ENCODE measurements around the gene YDJC. TPM values are rescaled to one million over a fixed set of nuclear protein-coding genes. Genes with fewer than 3 reads are reported as not detected.
"Not testable (repeated sequence)": the region's sequence is repeated elsewhere in the genome, so short reads cannot be mapped to it uniquely, and the experiment has no call there.

The YDJC gene, protein sequence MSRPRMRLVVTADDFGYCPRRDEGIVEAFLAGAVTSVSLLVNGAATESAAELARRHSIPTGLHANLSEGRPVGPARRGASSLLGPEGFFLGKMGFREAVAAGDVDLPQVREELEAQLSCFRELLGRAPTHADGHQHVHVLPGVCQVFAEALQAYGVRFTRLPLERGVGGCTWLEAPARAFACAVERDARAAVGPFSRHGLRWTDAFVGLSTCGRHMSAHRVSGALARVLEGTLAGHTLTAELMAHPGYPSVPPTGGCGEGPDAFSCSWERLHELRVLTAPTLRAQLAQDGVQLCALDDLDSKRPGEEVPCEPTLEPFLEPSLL
- total RNA-seq = 10 to 100 TPM; 10.9 to 42.5 (median 16.0) TPM

DNA sequence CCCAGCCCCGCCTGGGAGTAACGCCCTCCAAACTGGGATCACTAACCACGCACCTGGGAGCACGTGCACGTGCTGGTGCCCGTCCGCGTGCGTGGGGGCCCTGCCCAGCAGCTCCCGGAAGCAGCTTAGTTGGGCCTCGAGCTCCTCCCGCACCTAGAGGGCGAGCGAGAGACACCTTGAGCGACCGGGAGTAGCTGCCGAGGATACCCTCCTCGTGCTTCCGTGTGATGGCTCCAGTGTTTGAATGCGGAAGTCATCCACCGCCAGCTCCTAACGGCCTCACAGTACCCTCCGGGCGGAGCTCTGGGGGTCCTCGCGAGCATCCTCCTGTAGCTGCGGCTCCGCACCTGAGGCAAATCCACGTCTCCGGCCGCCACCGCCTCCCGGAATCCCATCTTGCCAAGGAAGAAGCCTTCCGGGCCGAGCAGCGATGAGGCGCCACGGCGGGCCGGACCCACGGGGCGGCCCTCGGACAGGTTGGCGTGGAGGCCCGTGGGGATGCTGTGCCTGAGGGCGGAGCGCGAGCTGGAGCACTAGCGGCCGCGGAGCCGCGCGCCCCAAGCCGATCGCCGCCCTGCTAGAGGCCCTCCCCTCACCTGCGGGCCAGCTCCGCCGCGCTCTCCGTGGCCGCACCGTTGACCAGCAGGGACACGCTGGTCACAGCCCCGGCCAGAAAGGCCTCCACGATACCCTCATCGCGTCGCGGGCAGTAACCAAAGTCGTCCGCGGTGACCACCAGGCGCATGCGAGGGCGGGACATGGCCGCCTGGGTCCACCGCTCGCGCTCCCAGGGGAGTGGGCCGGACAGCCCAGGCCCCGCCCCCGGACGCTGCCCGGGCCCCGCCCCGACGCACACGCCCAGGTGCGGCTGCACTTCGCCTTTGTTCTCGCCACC, at the start of gene YDJC:
Gene YDJC (minus strand): TSS at position 768 of the 895 bp plus-strand sequence. CDS start 8 bp downstream, at position 760.
- no peaks in the 10 kb centered on the region for H3K36me3 ChIP-seq
- peak within 1 kb of the TSS; percentile 52 to 83 for H3K27ac ChIP-seq
- TF ChIP-seq, protein P1, sequence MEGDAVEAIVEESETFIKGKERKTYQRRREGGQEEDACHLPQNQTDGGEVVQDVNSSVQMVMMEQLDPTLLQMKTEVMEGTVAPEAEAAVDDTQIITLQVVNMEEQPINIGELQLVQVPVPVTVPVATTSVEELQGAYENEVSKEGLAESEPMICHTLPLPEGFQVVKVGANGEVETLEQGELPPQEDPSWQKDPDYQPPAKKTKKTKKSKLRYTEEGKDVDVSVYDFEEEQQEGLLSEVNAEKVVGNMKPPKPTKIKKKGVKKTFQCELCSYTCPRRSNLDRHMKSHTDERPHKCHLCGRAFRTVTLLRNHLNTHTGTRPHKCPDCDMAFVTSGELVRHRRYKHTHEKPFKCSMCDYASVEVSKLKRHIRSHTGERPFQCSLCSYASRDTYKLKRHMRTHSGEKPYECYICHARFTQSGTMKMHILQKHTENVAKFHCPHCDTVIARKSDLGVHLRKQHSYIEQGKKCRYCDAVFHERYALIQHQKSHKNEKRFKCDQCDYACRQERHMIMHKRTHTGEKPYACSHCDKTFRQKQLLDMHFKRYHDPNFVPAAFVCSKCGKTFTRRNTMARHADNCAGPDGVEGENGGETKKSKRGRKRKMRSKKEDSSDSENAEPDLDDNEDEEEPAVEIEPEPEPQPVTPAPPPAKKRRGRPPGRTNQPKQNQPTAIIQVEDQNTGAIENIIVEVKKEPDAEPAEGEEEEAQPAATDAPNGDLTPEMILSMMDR (IDR thresholded peaks at IDR 0.05) = peak in 2 of 4 experiments; percentile 49 to 92
- peak in 1 of 2 donors; percentile 63 for TF ChIP-seq POLR2A (IDR thresholded peaks at IDR 0.05)
- H3K4me3 ChIP-seq = peak within 1 kb of the TSS; percentile 55 to 90
- H3K27me3 ChIP-seq = no peaks in the 10 kb centered on the region
- peaks cover 0 to 7% of the 10 kb centered on the region in 2 donors for H3K4me1 ChIP-seq
- intact Hi-C loops (cut with DNase I; ENCODE audit: low total_unique reads) = no loop called here
- DNase-seq = peak; percentile 90 to 94
- no peaks in the 10 kb centered on the region for H3K9me3 ChIP-seq

DNA sequence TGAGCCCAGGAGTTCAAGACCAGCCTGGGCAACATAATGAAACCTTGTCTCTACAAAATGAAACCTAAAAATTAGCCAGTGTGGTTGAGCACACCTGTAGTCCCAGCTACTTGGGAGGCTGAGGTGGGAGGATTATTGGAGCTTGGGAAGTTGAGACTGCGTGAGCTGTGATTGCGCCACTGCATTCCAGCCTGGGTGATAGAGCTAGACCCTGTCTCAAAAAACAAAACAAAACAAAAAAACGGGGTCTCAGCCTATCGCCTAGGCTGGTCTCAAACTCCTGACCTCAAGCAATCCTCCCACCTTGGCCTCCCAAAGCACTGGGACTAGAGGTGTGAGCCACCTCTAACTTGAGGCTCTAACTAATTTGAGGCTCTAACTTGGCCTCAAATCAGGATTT, 49.6 kb upstream of the YDJC start:
- TF ChIP-seq, protein P1 (IDR thresholded peaks at IDR 0.05) = no peak
- no peak for TF ChIP-seq POLR2A (IDR thresholded peaks at IDR 0.05)
- Histone ChIP-seq H3K9me3 (no peaks in the 10 kb centered on the region), H3K27me3 (no peaks in the 10 kb centered on the region), H3K4me3 (no peak overlapping the region), H3K27ac (no peak overlapping the region), H3K4me1 (no peaks in the 10 kb centered on the region), H3K36me3 (no peaks in the 10 kb centered on the region)
- intact Hi-C loops (cut with DNase I; ENCODE audit: low total_unique reads) = no loop called here
- DNase-seq = no peak

DNA sequence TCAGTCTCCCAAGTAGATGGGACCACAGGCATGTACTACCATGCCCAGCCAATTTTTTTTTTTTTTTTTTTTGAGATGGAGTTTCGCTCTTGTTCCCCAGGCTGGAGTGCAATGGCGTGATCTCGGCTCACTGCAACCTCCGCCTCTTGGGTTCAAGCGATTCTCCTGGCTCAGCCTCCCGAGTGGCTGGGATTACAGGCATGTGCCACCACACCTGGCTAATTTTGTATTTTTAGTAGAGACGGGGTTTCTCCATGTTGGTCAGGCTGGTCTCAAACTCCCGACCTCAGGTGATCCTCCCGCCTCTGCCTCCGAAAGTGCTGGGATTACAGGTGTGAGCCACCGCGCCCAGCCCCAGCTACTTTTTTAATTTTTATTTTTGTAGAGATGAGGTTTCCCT, 49.0 kb upstream of the YDJC start:
- H3K36me3 ChIP-seq; H3K4me1 ChIP-seq; H3K27me3 ChIP-seq; H3K27ac ChIP-seq; intact Hi-C loops (cut with DNase I; ENCODE audit: low total_unique reads); DNase-seq; H3K4me3 ChIP-seq; H3K9me3 ChIP-seq: not testable (repeated sequence)

DNA sequence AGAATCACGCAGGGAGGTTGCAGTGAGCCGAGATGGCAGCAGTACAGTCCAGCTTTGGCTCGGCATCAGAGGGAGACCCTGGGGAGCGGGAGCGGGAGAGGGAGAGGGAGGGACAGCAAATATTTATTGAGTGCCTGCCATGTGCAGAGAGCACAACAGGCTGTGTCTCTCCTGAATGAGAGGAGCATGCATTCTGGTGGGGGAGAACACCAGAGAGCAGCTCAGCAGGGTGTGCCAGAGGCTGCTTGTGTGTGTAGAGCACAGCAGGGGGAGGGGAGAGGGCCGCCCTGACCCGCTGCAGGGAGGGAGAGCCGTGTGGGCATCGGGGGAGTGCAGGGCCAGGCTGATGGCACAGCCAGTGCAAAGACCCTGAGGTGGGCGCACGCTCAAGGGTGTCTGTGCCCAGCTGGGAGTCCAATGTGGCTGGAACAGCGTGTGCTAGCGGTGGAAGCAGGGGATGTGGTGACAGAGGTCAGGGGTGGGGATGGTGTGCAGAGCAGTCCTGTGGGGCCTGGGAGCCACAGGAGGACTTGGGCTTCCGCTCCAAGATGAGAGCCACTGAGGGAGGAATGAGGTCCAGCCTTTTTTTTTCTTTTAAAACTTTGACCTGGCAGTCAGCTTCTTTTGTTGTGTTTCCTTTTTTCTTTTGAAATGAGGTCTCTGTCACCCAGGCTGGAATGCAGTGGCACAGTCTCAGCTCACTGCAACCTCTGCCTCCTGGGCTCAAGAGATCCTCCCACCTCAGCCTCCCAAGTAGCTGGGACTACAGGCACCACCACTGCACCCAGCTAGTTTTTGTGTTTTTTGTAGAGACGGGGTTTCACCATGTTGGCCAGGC, 48.0 kb upstream of the YDJC start:
- no peak for DNase-seq
- Histone ChIP-seq H3K4me3 (no peak overlapping the region), H3K4me1 (no peaks in the 10 kb centered on the region), H3K27me3 (no peaks in the 10 kb centered on the region), H3K36me3 (no peaks in the 10 kb centered on the region), H3K9me3 (no peaks in the 10 kb centered on the region), H3K27ac (no peak overlapping the region)
- TF ChIP-seq, protein P1 (IDR thresholded peaks at IDR 0.05) = no peak
- no peak for TF ChIP-seq POLR2A (IDR thresholded peaks at IDR 0.05)
- intact Hi-C loops (cut with DNase I; ENCODE audit: low total_unique reads) = no loop called here

DNA sequence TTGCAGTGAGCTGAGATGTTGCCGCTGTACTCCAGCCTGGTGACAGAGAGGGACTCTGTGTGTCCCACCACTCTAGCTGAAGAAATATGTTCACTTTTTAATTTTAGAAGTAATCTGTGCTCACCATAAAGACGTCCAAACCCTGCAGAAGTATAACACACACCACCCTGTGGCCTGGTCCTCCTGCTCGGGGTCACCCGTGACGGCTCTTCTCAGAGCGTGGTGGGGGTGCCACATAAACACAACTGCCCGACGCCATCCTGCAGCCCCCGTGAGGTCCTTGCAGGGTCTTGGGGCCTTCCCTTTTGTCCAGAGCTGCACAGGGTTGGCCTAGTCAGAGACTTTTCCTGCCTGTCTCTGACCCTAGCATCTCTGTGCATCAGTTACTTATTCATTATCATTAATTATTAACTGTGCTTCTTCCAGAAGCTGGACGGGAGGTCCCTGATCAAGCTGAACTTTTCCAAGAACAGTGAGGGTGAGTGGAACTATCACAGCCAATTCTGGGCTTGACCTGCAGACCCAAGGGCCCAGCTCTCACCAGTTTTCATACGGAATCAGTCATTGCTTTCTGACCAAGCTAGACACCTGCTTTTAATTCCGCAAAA, 44.9 kb upstream of the YDJC start:
- TF ChIP-seq, protein P1 (IDR thresholded peaks at IDR 0.05) = no peak
- TF ChIP-seq POLR2A (IDR thresholded peaks at IDR 0.05) = no peak
- no peak overlapping the region for H3K27ac ChIP-seq
- no peak for DNase-seq
- H3K27me3 ChIP-seq = no peaks in the 10 kb centered on the region
- H3K36me3 ChIP-seq = no peaks in the 10 kb centered on the region
- intact Hi-C loops (cut with DNase I; ENCODE audit: low total_unique reads) = no loop called here
- no peaks in the 10 kb centered on the region for H3K9me3 ChIP-seq
- no peak overlapping the region for H3K4me3 ChIP-seq
- H3K4me1 ChIP-seq = no peaks in the 10 kb centered on the region

Measured in uterus (tissue), 4 donors.